Measurements from ENCODE around the gene EVX2. TPM values are rescaled to one million over a fixed set of nuclear protein-coding genes. Genes with fewer than 3 reads are reported as not detected.
A peak's percentile ranks its signal among the peaks of the same experiment; 100 is the strongest.

Gene EVX2
- total RNA-seq: not detected

- WGBS, 2 donors: 16 to 20% methylated on average over 27 of the region's 27 CpGs
- TF ChIP-seq CTCF (IDR thresholded peaks at IDR 0.05) (no peak), POLR2A (IDR thresholded peaks at IDR 0.05) (no peak), POLR2AphosphoS5 (IDR thresholded peaks at IDR 0.05) (no peak), EP300 (IDR thresholded peaks at IDR 0.05) (no peak)
- DNase-seq (no peak), ATAC-seq (ENCODE audit: low FRiP score in 2 of 2) (no peak)
- peaks cover 0 to 22% (median 12%) of the 10 kb centered on the region in 4 donors for H3K9me3 ChIP-seq
- H3K27ac ChIP-seq: no peak within 1 kb of the TSS
- no peak within 1 kb of the TSS for H3K4me3 ChIP-seq
- H3K27me3 ChIP-seq: peaks cover 0 to 96% (median 74%) of the 10 kb centered on the region in 4 donors
- H3K36me3 ChIP-seq: no peaks in the 10 kb centered on the region
- peaks cover 16 to 65% (median 26%) of the 10 kb centered on the region in 4 donors for H3K4me1 ChIP-seq
Observed at GRCh38 chr2:176083796-176084261, at the start of gene EVX2. EVX2 (minus strand) TSS chr2:176083962; CDS start chr2:176083776, 186 bp downstream.

DNA sequence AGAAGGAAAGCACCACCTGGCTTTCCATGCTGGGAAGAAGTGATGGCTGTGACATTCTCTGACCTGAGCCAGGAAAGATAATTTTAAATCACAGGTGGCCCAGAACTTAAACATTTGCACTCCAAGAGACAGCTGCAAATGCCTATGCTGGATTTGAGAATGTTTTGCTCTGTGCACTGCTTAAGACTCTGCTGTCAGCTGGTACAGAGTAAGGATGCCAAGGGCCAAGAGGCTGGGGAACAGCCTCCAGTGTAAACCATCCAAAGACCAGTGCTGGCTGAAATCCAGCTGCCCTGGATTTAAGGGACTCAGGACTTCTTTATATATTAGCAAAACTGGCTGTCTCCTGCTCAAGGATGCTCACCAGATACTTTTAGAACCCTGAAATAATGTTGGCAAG lies 49.6 kb upstream of the EVX2 start:
- H3K9me3 ChIP-seq: no peaks in the 10 kb centered on the region
- no peak overlapping the region for H3K4me3 ChIP-seq
- peaks cover 0 to 89% (median 47%) of the 10 kb centered on the region in 4 donors for H3K27me3 ChIP-seq
- H3K27ac ChIP-seq: no peak overlapping the region
- DNase-seq (no peak), ATAC-seq (ENCODE audit: low FRiP score in 2 of 2) (no peak)
- H3K36me3 ChIP-seq: no peaks in the 10 kb centered on the region
- no peak for TF ChIP-seq CTCF (IDR thresholded peaks at IDR 0.05)
- TF ChIP-seq POLR2AphosphoS5 (IDR thresholded peaks at IDR 0.05): no peak
- TF ChIP-seq POLR2A (IDR thresholded peaks at IDR 0.05): no peak
- TF ChIP-seq EP300 (IDR thresholded peaks at IDR 0.05): no peak
- H3K4me1 ChIP-seq: peaks cover 30 to 44% (median 32%) of the 10 kb centered on the region in 4 donors

- Histone ChIP-seq H3K9me3 (no peaks in the 10 kb centered on the region), H3K4me1 (peaks cover 30 to 47% (median 32%) of the 10 kb centered on the region in 4 donors), H3K36me3 (no peaks in the 10 kb centered on the region), H3K4me3 (peak overlapping the region in 1 of 4 donors; percentile 29), H3K27me3 (peaks cover 0 to 91% (median 48%) of the 10 kb centered on the region in 4 donors), H3K27ac (no peak overlapping the region)
- TF ChIP-seq CTCF (IDR thresholded peaks at IDR 0.05) (no peak), EP300 (IDR thresholded peaks at IDR 0.05) (no peak), POLR2A (IDR thresholded peaks at IDR 0.05) (no peak)
- DNase-seq (no peak), ATAC-seq (ENCODE audit: low FRiP score in 2 of 2) (no peak)
- 11 to 14% methylated on average over 33 of the region's 33 CpGs for WGBS, 2 donors
Observed at GRCh38 chr2:176132205-176133171, 48.7 kb upstream of the EVX2 start.

DNA sequence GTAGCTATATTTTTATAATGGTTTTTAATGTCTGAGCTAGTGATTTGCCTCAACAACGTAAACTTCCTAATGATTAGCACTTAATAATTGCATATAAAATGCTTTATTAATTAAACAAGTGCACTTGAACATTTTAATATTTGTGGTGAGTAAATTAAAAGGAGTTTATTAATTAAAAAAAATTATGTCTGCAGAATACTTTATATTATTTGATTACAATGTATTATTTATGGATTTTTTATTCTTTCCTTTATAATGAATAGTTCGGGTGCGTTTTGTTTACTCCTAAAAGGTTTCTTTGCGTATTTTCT lies 48.0 kb upstream of the EVX2 start:
- H3K4me3 ChIP-seq: peak overlapping the region in 1 of 4 donors; percentile 29
- no peak for ATAC-seq (ENCODE audit: low FRiP score in 2 of 2)

More for the DNA sequence above, 48.0 kb upstream of the EVX2 start:
- no peak for DNase-seq
- peaks cover 0 to 87% (median 45%) of the 10 kb centered on the region in 4 donors for H3K27me3 ChIP-seq
- H3K36me3 ChIP-seq: no peaks in the 10 kb centered on the region
- H3K27ac ChIP-seq: no peak overlapping the region
- H3K4me1 ChIP-seq: peaks cover 30 to 45% (median 31%) of the 10 kb centered on the region in 4 donors
- WGBS, 2 donors: 13 to 19% methylated on average over 4 of the region's 4 CpGs
- TF ChIP-seq CTCF (IDR thresholded peaks at IDR 0.05): no peak
- no peak for TF ChIP-seq POLR2AphosphoS5 (IDR thresholded peaks at IDR 0.05)
- TF ChIP-seq EP300 (IDR thresholded peaks at IDR 0.05): no peak
- no peak for TF ChIP-seq POLR2A (IDR thresholded peaks at IDR 0.05)
- H3K9me3 ChIP-seq: no peaks in the 10 kb centered on the region

Data from upper lobe of left lung (tissue), 6 donors.